GM10847 (cell line): Measurements from ENCODE around the gene ZBTB42.

Experiments
- POLR2A ChIP-seq: IDR thresholded peaks from 2 replicates; pipeline ENCODE4 v1.6.1; 2011; ENCODE audit not compliant: insufficient read length; ENCODE audit errors: extremely low read depth

ZBTB42 gene

GRCh38 chr14:104794993-104795780 lies 5.7 kb upstream of the ZBTB42 start, which contains the start of gene AKT1:
Gene AKT1 (minus strand): TSS chr14:104795748. CDS start chr14:104792643, 3,105 bp downstream.
- no peak for TF ChIP-seq POLR2A

- no peak for TF ChIP-seq POLR2A
These were observed 4.9 kb upstream of the ZBTB42 start for GRCh38 chr14:104795781-104796686.

- TF ChIP-seq POLR2A: no peak
These were observed 4.2 kb upstream of the ZBTB42 start for GRCh38 chr14:104796687-104797081.

- no peak for TF ChIP-seq POLR2A
These were observed 3.5 kb upstream of the ZBTB42 start for GRCh38 chr14:104797115-104798044.

DNA sequence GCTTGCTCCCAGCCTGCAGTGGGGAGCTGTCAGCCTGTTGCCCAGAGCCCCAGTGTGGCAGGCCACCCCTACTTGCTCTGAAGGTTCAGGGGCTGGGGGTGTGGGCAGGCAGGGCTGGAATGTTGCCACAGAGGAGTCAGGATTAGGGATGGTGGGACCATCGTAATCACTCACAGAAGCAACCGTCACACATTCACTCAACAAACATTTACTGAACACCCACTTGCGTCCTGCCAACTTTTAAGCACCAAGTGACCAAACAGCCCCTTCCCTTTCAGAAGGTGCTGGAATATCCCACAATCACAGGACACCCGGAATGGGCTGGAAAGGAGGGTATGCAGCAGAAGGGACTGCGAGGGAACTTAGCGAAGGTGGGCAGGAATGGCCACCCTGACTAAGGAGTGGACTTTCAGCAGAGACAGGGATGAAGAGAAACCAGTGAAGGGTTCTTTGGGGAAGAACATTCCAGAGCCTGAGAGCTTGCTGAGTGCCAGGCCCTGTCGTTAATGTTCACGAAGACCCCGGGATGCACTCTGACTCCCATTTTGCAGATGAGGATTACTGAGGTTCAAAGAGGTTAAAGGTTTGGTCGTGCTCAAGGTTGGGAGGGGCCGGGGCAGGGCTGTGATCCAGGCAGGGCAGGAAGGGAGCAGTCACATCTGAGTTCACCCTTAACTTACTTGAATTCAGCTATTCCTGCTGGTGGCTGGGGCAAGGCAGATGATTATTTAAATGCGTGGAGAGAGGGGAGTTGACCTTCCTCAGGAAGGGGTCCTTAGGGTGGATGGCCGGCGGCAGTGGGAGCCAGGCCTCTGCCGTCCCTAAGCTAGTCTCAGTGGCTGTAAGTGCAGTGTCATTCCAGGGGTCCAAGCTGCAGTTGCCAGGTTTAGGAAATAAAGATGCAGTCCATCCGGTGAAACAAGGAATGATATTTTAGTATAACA lies 2.3 kb upstream of the ZBTB42 start:
- TF ChIP-seq POLR2A: no peak

DNA sequence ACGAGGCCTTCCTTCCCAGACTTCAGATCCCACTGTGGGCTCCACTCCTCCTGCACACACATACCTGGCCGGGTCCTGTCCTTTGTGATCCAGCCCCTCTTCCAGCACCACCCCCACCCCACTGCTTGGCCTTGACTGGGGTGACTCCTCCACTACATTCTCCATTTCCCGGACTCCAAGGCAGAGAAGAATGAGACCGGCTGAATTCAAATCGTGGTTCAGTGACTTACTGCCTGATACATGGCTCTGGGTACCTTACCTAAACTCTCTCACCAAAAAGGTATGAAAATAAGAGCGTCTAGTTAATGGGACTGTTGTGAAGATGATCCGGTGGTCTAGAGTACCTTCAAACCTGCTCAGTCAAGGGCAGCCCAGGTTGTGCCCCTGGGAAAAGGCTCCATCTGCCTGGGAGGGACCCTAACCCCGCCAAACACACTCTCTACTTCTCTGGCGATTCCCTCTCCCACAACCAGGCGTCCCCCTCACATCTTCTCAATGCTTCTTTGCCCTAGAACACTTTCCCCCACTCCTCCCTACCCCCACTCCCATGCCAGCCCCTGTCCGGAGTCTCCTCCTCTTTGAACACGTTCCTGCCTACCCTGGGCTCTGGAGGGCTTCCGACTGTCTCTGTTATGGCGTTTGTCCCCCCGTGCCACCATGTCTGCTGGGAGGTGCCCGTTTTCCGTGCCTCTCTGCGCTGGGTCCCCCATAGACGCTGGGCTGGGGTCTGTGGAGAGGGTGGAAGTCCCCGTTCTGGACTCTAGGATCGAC lies 1.5 kb upstream of the ZBTB42 start:
- no peak for TF ChIP-seq POLR2A

GRCh38 chr14:104800015-104800770 lies 708 bp upstream of the ZBTB42 start:
- no peak for TF ChIP-seq POLR2A

DNA sequence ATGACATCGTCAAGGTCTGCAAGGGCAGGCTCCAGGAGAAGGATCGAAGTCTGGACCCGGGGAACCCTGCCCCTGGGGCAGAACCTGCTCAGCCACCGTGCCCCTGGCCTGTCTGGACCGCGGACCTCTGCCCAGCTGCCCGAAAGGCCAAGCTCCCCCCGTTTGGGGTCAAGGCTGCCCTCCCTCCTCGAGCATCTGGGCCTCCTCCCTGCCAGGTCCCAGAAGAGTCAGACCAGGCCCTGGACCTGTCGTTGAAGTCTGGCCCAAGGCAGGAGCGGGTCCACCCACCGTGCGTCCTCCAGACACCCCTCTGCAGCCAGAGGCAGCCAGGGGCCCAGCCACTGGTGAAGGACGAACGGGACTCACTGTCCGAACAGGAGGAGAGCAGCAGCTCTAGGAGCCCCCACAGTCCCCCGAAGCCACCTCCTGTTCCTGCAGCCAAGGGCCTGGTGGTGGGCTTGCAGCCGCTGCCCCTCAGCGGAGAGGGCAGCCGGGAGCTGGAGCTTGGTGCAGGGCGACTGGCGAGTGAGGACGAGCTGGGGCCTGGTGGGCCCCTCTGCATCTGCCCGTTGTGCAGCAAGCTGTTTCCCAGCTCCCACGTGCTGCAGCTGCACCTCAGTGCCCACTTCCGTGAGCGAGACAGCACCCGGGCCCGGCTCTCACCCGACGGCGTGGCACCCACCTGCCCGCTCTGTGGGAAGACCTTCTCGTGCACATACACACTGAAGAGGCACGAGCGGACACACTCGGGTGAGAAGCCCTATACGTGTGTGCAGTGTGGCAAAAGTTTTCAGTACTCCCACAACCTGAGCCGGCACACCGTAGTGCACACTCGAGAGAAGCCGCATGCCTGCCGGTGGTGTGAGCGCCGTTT lies 856 bp downstream of the ZBTB42 start:
- TF ChIP-seq POLR2A: no peak

GRCh38 chr14:104802394-104803184 lies 1.7 kb downstream of the ZBTB42 start:
- no peak for TF ChIP-seq POLR2A

GRCh38 chr14:104803280-104803911 lies 2.5 kb downstream of the ZBTB42 start:
- TF ChIP-seq POLR2A: no peak
